NCI-H1105 (cell line): ENCODE results near the gene SBF1.
A peak's percentile ranks its signal among the peaks of the same experiment; 100 is the strongest.
"Not testable (repeated sequence)": the region's sequence is repeated elsewhere in the genome, so short reads cannot be mapped to it uniquely, and the experiment has no call there.

Experiments
- DNase-seq: peaks from one replicate; lab custom pipeline; 2025; lab: John Stamatoyannopoulos, UW

The SBF1 gene

DNA sequence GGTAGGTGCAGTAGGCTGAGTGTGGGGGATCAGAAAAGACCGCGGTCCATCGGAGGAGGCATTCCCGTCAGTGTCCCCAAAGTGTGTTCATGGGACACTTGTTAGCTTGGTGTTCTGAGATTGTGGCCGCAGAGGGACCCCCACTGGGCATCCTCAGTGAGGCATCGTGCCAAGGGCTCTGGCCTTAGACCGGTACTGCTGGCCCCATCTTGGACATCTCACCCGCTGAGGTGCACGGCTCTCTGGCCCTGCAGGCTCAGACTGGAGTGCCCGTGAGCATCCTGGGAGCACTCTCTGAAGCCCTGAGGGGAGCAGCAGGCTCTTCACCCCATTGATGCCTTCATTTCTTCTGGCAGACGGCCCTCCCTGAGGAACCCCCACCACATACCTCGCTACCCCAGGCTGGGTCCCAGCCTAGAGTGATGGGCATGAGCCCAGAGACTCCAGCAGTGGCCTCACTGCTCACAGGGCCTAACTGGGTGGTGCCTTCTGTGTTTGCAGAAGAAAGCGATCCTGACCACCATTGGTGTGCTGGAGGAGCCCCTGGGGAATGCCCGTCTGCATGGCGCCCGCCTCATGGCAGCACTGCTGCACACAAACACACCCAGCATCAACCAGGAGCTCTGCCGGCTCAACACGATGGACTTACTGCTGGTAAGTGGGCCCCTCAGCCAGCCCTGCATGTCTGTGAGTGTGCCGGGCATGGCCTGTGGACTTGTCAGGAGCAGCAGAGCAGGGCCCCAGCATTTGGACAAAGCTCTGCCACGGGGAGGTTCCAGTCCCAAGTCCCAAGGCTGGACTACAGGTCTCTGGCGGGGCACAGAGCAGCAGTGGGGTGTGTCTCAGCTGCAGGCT, 51.6 kb downstream of the SBF1 start:
- DNase-seq = no peak

DNA sequence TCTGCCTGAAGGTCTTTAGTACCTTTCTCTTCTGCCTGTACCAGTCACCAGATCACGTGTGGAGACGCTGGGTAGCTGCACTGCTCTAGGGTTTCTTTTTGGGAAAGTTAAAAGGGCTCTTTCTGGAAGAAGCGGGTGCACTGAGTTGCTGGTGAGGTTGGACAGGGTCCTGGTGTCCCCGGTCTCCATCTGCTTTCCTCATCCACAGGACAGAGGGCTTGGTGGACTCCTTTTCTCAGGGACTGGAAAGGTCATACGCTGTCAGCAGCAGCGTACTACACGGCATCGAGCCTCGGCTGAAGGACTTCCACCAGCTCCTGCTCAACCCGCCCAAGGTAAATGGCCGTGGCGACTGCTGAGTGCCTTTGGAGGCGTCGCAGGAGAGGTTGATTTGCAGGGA, 52.8 kb downstream of the SBF1 start:
- DNase-seq = no peak

DNA sequence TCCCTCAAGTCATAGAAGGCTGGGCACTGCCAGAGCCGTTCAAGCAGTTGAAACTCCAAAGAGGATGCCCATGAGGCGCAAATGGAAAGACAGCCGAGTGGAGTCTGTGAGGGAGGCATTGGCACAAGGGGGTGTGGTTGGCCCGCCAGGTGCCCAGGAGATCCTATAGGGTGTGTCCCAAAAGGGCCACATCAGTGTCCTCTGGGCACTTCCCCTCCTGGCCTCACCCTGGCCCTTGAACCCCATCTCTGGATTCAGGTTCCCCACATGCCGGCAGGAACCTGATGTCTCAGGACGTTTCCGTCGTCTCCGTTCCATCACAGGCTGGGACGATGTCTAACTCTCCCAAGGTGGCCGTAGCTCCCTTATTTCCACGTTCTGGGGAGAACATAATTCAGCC, 54.3 kb downstream of the SBF1 start:
- DNase-seq = no peak

DNA sequence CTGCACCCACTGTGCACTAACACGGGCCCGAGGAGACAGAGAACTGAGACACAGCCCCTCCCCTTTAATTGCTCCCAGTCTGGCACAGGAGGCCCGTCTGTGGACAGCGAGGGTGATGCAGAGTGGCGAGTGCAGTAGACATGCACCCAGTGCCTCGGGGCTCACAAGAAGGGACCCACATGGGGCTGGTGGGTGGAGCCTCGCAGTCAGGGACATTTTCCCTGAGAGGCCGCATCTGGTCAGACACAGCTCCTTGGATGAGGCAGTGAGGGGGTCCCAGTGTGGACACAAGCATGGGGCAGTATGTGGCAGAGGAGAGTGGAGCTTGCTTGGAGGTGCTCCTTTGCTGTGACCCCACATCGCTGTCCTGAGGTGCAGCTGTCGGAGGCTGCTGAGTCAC, 54.8 kb downstream of the SBF1 start:
- no peak for DNase-seq

DNA sequence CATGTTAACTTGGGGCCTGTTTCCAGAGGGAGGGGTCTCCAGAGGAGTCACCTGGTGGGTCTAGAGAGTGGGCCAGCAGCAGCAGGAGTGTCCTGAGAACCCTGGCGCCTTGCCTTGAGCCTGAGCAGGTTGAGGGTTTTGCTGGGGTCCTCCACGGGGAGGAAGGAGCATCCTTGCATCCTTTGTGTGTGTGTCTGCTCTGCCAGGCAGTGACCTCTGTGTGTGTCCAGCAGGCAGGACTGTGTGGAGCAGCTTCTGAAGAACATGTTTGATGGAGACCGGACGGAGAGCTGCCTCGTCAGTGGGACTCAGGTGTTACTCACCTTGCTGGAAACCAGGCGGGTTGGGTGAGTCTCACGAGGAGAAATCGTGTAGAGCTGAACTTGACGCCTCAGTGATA, 55.7 kb downstream of the SBF1 start:
- DNase-seq = no peak

DNA sequence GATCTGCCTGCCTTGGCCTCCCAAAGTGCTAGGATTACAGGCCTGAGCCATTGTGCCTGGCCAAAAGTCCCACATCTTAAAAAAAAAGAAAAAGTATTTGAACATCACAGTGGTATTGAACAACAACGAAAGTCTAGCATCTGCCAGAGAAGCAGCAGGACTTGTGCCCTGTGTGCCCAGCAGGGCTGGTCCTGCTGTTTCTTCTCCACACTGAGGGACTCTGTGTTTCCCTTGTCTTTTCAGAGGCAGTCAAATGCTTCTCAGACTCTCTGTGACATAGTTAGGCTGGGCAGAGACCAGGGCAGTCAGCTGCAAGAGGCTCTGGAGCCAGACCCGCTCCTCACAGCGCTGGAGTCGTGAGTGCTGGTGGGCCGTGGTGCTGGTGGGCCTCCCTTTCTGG, 56.2 kb downstream of the SBF1 start:
- no peak for DNase-seq

DNA sequence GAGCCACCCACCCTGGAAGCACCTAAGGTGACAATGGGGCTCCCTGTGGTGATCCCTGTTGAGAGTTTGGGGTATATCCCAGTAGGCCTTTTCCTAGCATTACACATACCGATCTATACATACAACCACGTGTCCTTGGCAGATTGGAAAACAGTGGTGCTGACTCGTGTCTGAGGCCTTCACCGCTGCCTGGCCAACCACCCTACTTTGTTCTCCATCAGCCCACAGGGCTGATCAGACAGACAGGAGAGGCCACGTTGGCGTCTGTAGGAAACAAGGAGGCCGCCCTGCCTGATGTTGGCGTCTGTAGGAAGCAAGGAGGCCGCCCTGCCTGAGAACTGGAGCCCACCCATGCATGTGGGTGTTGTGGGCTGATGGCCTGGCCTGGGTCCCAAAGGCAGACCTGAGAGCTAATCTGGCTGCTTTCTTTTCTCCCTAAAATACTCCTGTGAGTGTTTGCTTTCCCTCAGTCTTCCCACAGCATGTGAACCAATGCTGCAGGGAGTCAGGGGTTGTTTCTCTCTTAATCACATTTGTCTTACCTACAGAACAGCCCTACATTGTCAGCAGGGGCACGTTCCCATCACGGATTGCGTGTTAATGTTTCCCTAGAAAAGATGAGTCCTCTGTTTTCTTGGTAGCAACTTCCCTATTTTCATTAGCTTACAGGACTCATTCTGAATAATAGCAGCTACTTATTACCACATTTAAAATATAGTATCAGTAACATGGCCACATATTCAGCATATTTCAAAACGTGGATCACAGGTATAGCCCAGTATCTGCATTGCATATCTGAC, 57.2 kb downstream of the SBF1 start:
- DNase-seq = no peak

DNA sequence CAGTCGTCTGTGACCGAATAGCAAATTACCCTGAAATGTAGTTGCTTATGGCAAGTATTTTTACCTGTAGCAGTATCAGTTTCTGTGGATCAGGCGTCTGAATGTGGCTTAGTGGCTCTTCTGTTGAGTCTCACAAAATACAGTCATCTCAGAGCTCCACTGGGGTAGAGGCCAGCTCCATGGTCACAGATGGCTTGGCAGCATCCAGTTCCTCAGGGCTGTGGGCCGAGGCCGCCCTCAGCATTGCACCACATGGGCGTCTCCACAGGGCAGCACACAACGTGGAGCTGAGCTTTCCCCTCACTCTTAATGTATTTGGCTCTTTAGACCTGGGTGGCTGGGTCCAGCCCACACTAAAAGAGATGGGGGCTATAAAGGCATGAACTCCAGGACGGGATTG, 57.8 kb downstream of the SBF1 start:
- DNase-seq = no peak

DNA sequence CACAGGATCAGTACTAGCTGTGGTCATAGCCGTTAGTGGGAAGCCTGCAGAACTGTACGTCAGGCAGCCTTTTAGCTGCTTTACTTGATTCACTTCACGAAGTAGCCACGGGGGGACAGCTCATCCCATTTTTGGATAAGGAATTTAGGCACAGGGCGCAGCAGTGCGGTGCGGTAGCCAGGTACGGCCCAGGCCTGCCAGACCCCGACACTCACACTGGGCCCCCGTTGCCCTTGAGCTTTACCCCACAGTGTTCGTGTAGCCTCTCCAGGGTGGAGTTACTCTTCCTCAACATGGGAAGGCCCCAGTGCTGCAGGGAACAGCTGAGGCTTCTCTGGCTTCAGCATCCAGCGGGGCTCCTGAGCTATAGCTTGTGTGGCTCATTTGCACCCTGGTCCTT, 59.4 kb downstream of the SBF1 start:
- no peak for DNase-seq

DNA sequence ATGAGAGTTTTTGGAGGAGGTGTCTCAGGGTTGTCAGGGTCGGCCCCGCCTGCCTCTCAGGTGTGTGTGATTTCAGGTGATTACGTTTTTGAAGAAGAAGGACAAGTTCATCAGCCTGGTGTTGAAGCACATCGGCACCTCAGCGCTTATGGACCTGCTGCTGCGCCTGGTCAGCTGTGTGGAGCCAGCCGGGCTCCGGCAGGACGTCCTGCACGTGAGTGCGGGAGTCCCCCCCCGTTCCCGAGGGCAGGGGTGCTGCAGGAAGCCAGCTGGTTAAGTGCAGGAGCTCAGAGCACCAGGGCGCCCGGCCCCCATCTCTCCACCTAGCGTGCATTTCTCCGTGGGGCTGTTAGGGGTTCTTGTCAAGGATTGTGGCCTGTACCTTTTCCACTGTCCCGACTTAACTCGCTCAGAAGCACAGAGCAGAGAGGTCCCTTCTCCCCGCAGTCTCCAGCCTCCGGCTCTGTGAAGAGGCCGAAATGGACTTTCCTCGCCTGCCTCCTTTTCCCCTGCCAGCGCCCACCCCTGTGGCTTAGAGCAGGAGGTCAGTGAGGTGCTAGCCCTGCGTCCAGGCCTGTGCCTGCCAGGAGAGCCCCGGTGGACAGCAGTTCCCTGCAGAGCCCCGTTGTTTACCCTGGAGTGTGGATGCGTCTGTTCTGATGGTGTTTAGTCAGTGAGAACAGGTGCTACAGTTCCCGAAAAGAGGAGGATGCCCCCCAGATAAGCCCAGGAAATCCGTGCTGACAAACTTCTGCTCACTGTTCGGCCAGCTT, 60.2 kb downstream of the SBF1 start:
- no peak for DNase-seq

DNA sequence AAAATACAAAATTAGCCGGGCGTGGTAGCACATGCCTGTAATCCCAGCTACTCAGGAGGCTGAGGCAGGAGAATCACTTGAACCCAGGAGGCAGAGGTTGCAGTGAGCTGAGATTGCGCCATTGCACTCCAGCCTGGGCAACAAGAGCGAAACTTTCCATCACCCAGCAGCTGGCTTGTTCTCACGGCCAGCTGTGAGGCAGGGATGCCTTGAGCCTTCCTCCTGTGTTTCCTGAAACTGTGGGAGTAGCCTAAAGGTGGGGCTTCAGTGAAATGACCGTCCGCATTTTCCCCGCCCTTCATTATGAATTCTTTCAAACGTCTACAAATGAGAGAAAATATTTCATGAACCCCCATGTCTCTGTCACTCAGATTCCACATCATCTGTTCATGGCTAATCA, 65.9 kb downstream of the SBF1 start:
- DNase-seq = not testable (repeated sequence)

DNA sequence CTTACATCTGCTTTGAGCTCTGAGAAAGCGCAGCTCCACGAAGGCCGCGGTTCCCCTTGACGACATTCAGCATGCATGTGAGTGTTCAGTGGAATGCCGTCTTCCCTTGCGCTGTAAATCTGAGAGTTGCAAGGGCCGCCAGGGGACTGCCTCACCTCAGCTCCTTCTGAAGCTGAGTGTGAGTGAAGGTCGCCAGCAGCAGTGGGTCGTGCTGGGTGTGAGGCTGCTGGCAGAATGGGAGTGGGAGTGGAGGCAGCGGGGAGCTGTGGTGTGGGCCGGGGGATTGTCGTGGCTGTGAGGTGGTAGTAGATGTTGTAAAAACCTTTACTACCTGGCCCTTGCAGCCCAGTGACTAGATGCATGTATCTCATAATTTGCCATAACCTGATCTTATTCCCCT, 66.5 kb downstream of the SBF1 start:
- DNase-seq = no peak

DNA sequence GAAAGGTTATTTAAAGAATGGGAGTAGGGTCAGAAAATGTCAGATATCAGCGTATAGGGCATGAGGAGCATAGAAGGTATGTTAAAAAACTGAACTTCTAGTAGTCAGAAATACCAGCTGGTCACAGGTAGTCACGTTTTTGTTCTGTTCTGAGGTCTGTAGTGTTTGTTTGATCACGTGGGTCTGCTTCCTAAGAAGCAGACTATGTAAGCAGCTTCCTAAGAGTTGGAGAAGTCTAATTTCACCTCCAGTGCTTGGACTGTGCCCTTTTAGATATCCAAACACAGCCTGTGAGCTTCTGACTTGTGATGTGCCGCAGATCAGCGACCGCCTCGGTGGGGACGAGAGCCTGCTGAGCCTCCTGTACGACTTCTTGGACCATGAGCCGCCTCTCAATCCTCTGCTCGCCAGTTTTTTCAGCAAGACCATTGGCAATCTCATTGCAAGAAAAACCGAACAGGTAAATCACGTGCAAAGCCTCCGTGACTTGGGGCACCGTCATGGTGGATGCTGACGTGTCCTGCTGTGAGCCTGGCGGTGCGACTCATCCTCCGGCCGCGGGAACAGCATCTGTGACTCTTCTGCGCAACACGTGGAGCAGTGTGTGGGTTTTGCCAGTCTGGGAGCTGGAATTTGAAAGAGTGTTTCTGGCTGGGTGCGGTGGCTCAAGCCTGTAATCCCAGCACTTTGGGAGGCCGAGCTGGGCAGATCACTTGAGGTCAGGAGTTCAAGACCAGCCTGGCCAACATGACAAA, 68.2 kb downstream of the SBF1 start:
- DNase-seq = no peak

DNA sequence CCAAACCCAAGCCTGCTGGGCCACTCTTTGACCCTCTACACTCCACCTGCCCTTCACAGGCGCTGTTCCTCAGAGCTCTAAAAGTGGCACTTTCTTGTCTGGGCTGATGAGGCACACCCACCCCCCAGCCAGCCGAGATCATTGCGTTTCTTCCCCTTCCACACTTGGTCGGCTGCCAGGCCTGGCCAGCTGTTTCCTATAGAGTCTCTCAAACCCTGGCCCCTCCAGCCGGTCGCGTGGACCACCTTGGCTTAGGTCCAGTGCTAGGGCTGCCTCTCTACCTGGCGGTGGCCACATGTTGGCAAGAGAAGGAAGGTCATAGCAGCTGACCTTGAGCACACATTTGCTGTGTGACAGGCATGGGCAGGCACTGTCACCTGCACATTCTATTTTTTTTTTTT, 71.1 kb downstream of the SBF1 start:
- peak; percentile 63 for DNase-seq

DNA sequence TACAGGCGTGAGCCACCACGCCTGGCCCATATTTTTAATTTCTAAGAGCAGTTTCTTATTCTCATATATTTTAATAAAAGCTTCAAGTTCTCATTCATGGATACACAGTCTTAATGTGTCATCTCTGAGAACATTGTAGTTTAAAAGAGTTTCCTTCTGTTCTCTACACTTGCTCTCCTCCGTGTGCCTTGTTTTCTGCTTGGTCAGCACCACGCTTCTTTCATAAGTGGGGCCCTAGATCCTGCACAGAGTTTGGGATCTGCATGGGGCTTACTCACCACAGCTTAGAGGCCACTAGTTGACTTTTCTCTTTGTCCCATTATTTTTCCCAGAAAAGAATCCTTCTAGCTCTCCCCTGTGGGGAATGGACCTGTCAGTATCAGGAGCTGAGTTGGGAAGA, 72.9 kb downstream of the SBF1 start:
- DNase-seq = no peak

DNA sequence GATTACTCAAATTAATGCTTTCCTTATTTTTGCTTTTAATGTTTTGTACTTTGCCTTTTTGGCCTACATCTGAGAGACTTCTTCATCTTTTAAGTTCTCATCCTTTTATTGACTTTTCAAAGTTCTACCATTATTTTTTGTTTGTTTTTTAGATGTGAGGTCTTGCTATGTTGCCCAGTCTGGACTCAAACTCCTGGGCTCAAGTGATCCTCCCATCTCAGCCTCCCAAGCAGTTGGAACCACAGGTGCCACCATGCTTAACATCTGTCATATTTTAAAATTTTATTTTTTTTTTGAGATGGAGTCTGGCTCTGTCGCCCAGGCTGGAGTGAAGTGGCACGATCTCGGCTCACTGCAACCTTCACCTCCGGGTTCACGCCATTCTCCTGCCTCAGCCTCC, 73.9 kb downstream of the SBF1 start:
- DNase-seq = no peak

DNA sequence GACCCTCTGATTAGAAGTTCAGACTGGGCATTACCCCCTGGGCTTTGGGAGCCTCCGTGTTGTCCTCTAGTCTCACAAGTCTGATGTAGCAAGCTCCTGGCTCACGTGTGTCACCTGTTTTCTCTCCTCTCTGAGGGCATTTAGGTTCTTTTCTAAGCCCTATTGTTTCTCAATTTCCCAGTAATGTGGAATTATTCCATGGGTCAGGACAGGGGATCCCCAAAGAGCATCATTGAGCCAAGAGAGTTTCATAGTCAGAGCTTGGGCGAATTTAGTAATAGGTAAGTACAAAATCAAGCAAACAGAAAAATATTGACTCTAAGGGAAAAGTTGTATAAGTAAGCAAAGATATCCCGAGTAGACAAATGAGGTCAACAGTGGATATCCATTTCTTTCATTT, 74.4 kb downstream of the SBF1 start:
- DNase-seq = no peak

DNA sequence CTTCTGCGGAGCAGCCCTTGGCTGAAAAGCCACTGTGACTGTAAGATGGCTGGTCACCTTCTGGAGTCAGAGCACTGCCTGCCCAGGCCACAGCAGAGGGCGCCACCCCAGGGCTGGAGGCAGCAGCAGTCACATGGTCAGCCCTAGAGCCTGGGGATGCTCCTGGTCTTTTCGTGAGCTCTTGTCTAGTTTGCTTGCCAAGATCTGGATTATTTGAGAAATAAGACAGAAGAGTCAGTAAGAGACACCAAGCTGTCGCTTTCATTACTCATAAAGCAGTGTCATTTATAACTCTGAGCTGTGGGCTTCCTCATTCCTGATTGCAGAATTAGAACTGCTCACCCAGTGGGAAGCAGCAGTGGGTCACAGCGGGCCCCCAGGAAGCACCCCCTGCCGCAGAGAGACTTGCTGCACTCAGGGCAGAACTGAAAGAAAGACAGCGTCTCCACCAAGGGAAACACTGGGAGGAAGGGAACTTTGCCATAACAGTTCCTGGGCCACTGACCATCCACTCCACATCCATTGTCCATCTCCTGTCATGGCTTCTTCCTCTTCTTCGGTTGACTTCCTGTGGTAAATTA, 75.0 kb downstream of the SBF1 start:
- DNase-seq = no peak

DNA sequence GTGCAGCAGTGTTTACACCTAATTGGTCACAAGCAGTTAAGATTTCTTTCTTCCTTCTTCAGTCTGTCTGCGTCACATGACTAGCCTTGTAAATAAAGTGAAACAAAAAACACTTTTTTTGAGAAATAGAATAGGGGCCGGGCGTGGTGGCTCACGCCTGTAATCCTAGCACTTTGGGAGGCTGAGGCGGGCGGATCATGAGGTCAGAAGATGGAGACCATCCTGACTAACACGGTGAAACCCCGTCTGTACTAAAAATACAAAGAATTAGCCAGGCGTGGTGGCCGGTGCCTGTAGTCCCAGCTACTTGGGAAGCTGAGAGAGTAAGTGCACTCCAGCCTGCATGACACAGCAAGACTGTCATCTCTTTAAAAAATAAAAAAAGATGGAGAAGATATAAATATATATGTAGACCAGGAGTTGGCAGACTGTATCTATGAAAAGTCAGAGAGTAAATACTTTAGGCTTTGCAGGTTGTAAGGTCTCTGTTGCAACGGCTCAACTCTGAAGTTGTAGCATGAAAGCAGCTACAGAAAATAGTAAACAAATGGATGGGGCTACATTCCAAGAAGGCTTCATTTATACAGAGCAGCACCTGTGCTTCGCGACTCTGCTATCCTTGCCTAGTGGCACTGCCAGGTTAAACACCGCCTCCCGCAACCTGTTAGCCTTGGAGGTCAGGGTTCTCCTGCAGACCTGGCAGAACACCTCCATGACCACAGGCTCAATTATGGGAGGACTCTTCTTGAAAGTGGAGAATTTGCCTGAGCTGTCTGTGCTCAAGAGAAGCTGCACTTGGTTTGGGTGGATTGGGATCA, 75.8 kb downstream of the SBF1 start:
- peak; percentile 17 for DNase-seq

DNA sequence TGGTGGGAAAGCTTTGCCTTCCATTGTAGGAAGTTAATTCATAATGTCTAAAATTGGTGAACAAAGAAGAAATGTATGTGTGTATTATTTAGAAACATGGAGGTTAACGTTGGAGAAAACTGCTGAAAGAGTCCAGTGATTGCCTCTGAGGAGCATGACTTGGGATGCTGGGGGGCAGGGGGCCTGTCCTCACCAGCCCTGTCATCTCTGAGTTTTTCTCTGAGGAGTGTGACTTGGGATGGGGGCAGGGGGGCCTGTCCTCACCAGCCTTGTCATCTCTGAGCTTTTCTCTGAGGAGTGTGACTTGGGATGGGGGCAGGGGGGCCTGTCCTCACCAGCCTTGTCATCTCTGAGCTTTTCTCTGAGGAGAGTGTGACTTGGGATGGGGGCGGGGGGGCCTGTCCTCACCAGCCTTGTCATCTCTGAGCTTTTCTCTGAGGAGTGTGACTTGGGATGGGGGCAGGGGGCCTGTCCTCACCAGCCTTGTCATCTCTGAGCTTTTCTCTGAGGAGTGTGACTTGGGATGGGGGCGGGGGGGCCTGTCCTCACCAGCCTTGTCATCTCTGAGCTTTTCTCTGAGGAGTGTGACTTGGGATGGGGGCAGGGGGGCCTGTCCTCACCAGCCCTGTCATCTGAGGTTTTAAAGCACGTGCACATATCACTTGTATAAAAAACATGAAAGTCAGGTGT, 77.3 kb downstream of the SBF1 start:
- not testable (repeated sequence) for DNase-seq
